NT2/D1 (cell line): ENCODE measurements around the gene GNAZ.

Source experiments
- DNase-seq: peaks from one replicate; pipeline ENCODE4 v3.0.0-alpha.2; 2011; ENCODE audit warnings: low read depth, low spot score
- H3K27me3 ChIP-seq: 2 replicates; pipeline ENCODE4 v1.6.0; 2011; ENCODE audit warnings: mild to moderate bottlenecking; ENCODE audit not compliant: insufficient read length, insufficient read depth
- H3K36me3 ChIP-seq: 2 replicates; pipeline ENCODE4 v1.6.1; 2011; ENCODE audit warnings: mild to moderate bottlenecking, low read length, mixed read lengths; ENCODE audit not compliant: insufficient read depth, insufficient read length
- H3K4me1 ChIP-seq: 2 replicates; pipeline ENCODE4 v1.5.1; 2011; ENCODE audit not compliant: insufficient read depth, insufficient read length
- H3K4me3 ChIP-seq: 2 replicates; pipeline ENCODE4 v1.5.1; 2011; ENCODE audit warnings: low read depth; ENCODE audit not compliant: insufficient read length
- H3K9ac ChIP-seq: 2 replicates; pipeline ENCODE4 v1.6.0; 2011; ENCODE audit warnings: low read depth; ENCODE audit not compliant: insufficient read length
- H3K9me3 ChIP-seq: 2 replicates; pipeline ENCODE4 v1.5.1; 2011; ENCODE audit warnings: mild to moderate bottlenecking, low read length; ENCODE audit not compliant: insufficient read depth
- SUZ12 ChIP-seq: IDR thresholded peaks from 2 replicates; pipeline ENCODE4 v1.6.1; 2011; ENCODE audit not compliant: insufficient read length, insufficient read depth; ENCODE audit errors: extremely low read depth
- YY1 ChIP-seq: IDR thresholded peaks from 2 replicates; pipeline ENCODE4 v1.6.1; 2011; ENCODE audit not compliant: insufficient read length, insufficient read depth
- ZNF274 ChIP-seq: IDR thresholded peaks from 2 replicates; pipeline ENCODE4 v1.6.1; 2011; ENCODE audit warnings: mild to moderate bottlenecking, low read depth, low read length

The GNAZ gene

DNA sequence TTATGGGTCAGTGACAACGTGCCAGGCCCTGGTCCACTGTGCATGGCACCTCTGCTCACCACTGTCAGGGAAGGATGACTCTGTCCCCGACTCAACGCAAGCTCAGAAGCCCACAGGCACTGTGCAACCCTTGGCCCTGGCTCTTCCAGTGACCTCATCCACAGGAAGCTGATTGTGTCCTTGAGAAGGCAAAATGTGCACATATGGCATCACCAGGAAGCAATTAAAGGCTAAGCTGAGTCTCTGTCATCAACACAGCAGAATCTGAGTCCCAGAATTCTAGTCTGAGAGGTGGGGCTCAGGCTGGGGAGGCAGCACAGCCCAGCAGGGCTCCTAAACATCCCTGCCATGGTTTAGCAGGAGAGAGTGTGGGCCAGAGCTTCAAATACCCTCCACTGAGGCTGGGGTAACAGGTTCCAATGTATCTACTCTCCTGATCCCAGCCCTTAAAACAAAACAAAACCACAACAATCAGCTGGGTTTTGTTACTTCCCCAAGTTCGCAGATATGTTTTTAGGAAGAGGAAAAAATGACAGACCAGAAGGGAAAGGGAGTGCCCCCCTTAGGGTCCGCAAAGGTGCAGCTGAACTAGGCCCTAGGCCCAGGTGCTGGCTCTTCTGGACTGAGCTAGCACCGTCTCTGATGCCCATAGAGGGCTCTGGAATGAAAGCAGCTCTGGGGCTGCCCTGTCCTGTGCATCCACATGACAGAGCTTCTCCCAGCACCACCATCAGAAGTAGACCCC, 33.5 kb upstream of the GNAZ start:
- Histone ChIP-seq H3K36me3 (no peaks in the 10 kb centered on the region), H3K27me3 (peaks cover 9% of the 10 kb centered on the region), H3K4me3 (no peak overlapping the region), H3K9me3 (peaks cover 7% of the 10 kb centered on the region; the same call in 1 of the 2 replicates), H3K4me1 (no peaks in the 10 kb centered on the region), H3K9ac (no peak overlapping the region)
- no peak for TF ChIP-seq SUZ12
- TF ChIP-seq YY1: no peak
- TF ChIP-seq ZNF274: no peak
- DNase-seq: no peak

DNA sequence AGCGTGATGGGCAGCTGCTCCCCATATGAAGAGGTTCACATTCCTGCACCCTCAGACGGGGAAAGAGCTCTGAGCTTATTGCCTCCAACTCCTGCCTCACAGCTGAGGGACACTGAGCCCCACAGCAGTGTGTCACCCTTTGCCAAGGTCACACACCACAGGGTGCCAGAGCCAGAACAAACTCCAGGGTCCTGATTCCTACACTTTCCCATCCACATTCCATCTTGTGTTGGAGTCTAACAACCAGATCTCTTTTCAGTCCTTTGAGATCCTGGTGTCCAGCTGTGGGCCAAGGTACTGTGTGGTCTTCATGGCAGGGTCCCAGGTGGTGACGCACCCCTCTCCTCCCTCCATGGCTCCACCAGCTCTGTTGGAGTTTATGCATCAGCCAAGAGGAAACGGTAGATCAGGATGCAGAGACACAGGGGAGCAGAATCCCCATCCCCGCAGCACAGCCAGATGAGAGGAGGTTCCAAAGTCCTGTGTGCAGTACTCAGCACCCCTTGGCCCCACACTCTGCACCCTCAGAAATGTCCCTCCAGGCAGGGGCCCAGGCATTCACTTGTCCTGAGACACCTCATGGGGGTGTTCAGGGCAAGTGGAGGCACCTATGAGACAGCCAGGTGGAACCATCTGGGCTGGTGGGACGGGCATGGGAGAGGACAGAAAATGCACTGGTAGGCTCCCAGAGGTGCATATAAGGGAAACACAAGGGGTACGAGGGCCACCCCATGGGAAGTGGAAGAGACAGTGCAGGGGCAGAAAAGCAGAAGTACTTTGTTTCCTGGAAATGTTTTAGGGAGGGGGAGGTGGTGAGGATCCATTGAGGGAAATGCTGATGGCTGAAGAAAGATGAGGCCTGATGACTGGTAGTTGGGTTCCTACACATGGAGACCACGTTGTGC, 32.6 kb upstream of the GNAZ start:
- TF ChIP-seq ZNF274 (no peak), YY1 (no peak), SUZ12 (no peak)

DNA sequence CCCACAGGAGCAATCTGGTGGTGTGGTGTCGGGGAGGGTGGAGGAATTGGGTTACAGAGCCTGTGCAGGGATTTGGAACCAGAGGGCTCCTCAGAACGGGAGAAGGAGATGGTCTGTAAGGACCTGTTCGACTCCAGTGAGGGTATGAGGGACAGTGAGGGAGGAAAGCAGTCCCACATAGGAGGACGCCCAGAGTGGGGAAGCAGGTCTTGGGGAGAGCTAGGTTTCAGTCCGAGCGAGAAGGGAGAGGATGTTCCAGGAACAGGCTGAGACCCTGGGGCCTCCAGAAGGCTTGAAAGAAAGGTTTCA, 32.0 kb upstream of the GNAZ start:
- peaks cover 9% of the 10 kb centered on the region for H3K27me3 ChIP-seq
- no peak for TF ChIP-seq ZNF274
- TF ChIP-seq YY1: no peak
- no peak for TF ChIP-seq SUZ12
- no peaks in the 10 kb centered on the region; the same call in 1 of the 2 replicates for H3K9me3 ChIP-seq
- no peaks in the 10 kb centered on the region for H3K4me1 ChIP-seq
- no peak overlapping the region for H3K4me3 ChIP-seq
- no peak for DNase-seq
- H3K9ac ChIP-seq: no peak overlapping the region
- H3K36me3 ChIP-seq: no peaks in the 10 kb centered on the region

More for the DNA sequence above, 32.6 kb upstream of the GNAZ start:
- DNase-seq: no peak
- Histone ChIP-seq H3K27me3 (peaks cover 9% of the 10 kb centered on the region), H3K4me3 (no peak overlapping the region), H3K9ac (no peak overlapping the region), H3K36me3 (no peaks in the 10 kb centered on the region), H3K9me3 (peaks cover 1% of the 10 kb centered on the region; the same call in 1 of the 2 replicates), H3K4me1 (no peaks in the 10 kb centered on the region)

DNA sequence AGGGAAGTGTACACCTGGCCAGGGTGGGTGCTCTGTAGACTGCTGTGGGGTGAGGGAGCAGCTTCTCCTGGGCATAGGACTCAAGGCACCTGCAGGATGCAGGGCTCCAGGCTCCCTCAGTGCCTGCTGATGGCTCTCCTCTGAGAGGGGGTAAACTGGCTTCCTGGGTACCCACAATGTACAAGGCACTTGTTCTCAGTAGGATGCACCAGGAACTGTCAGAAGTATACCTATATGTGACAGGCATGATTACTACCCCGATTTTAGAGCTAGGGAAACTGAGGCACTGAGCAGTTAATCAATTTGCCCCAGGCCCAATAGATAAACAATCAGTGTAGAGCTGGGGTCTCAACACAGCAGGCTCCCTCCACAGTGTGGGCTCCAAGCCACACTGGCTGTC, 31.4 kb upstream of the GNAZ start:
- no peak overlapping the region for H3K4me3 ChIP-seq
- no peaks in the 10 kb centered on the region for H3K4me1 ChIP-seq
- no peaks in the 10 kb centered on the region; the same call in 1 of the 2 replicates for H3K9me3 ChIP-seq
- peaks cover 9% of the 10 kb centered on the region for H3K27me3 ChIP-seq
- H3K36me3 ChIP-seq: no peaks in the 10 kb centered on the region
- no peak for DNase-seq
- no peak for TF ChIP-seq SUZ12
- TF ChIP-seq YY1: no peak
- TF ChIP-seq ZNF274: no peak
- H3K9ac ChIP-seq: no peak overlapping the region

DNA sequence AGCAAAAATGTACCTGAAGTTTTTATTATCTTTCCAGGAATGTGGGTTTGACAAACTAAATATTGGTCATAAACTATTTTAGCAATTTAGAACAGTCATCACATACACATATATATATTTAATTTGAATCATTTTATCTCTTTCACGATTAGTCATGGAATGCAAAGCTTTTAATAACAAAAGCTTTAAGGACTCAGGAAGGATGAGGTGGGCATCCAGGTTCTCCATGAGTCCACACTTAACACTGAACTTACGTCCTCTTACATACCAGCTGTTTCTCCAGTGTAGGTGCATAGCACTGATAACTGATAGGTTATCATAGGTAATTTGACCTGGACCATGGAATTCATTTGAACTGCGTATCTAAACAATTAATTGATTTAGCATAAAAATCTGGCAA, 28.1 kb upstream of the GNAZ start:
- Histone ChIP-seq H3K27me3 (peaks cover 9% of the 10 kb centered on the region), H3K4me3 (no peak overlapping the region), H3K4me1 (no peaks in the 10 kb centered on the region), H3K9me3 (peaks cover 7% of the 10 kb centered on the region; the same call in 1 of the 2 replicates), H3K36me3 (no peaks in the 10 kb centered on the region), H3K9ac (no peak overlapping the region)
- no peak for TF ChIP-seq YY1
- TF ChIP-seq SUZ12: no peak
- TF ChIP-seq ZNF274: no peak
- no peak for DNase-seq

DNA sequence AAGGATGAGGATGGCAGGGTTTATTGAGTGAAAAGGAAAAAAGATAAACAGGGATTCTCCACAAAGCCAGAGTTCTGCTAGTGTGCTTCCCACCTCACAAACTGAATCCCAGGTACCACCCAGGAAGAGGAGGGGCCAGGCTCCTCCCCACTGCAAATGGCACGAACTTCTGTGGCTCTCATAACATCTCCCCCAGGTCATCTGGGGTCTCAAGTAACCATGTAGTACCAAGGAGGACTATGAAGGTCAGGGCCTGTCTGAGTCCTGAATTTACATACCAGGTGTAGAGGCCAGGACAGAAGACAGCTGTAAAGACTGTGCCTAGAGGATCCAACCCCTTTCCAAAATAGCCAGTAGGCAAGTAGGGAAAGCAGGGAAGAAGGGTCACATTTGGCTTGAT, 25.7 kb upstream of the GNAZ start:
- Histone ChIP-seq H3K9ac (no peak overlapping the region), H3K4me1 (no peaks in the 10 kb centered on the region), H3K36me3 (no peaks in the 10 kb centered on the region), H3K27me3 (peaks cover 5% of the 10 kb centered on the region), H3K4me3 (no peak overlapping the region), H3K9me3 (peaks cover 7% of the 10 kb centered on the region; the same call in 1 of the 2 replicates)
- DNase-seq: no peak
- TF ChIP-seq YY1 (no peak), SUZ12 (no peak), ZNF274 (no peak)

DNA sequence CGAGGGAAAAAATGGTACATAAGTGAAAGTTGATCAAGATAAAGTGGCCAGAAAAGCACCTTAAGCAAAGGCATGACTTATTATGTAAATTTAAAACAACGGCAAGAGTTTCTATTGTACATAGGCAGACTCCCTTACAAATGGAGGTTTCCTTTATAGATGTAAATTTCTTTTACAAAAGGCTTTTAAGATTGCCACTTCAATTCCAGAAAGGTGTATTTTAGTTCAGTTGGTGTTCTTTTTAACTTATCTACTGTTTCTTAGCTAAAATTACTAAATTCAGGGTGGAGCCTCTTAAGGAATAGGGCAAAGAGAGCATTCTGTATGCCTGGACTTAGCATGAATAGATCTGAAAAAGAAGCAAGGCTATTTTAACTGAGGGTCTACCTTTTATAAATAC, 24.9 kb upstream of the GNAZ start:
- Histone ChIP-seq H3K9me3 (peaks cover 7% of the 10 kb centered on the region; the same call in 1 of the 2 replicates), H3K4me3 (no peak overlapping the region), H3K27me3 (peaks cover 4% of the 10 kb centered on the region), H3K4me1 (no peaks in the 10 kb centered on the region), H3K9ac (no peak overlapping the region), H3K36me3 (no peaks in the 10 kb centered on the region)
- DNase-seq: no peak
- TF ChIP-seq SUZ12 (no peak), ZNF274 (no peak), YY1 (no peak)
